Renal pelvis (tissue), 4 donors: ENCODE measurements around the gene MIPEP. TPM values are rescaled to one million over a fixed set of nuclear protein-coding genes. Genes with fewer than 3 reads are reported as not detected.

Experiments
- DNase-seq: peaks from one replicate; pipeline ENCODE4 v3.0.0-alpha.2; 2013
- polyA plus RNA-seq, 3 donors: library from polyadenylated mRNA; unstranded; fragments of 120-200 nt; gene quantifications; one replicate each; pipeline ENCODE4 v1.2.1, GENCODE V29; 2013; ENCODE audit not compliant: insufficient read length in 3 of 3

MIPEP gene
- polyA plus RNA-seq, 3 donors, result 27.0 to 28.6 (median 28.0) TPM

DNA sequence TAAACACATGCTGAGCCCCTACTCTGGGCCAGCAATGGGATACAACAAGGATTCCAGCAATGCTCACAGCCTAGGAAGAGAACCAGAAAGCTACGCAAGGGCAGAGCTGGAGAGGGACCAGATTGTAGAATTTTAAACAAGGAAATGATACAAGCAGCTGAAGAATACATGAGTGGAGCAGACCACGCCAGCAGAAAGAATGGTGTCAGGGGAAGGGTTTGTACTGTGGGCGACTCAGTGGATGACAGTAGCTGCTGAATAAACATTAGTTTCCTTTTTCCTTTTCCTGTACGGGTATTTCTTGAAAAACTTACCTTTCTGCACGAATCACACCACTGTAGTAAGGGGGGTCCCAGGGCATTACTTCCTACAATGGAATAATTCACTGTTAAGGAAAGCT is 30.7 kb downstream of the MIPEP start:
- no peak for DNase-seq

DNA sequence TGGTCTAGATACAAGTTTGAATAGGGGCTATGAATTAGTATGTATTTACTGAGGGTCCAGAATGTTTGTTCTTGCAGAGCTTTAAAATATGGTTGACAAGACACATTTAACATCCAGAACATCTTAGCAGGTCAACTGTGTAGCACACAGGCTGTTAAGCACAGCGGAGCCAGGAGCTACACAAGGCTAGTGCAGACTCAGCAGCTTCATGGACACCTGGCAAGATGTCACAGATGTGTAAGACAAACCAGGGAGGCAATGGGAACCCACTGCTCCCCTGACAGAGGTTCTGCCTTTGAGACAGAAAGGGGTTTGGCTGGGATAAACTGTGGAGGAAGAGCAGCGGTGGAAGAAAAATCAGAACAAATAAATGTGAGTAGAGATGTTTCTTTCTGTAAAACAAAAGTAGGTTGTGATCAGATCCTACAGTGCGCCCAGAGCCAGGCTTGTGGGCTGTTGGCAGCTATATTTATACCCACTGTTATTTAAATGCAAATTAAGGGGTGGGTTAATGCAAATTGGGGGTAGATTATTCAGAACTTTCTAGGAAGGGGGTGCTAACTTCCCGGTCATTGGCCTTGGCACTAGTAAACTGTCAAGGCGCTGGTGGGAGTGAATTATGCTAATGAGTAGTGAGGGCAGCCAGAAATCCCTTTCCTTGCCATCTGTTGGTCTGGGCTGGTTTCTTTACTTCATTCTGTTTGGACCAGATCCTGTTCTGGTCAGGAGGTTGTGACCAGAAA is 33.0 kb downstream of the MIPEP start:
- DNase-seq, result no peak

DNA sequence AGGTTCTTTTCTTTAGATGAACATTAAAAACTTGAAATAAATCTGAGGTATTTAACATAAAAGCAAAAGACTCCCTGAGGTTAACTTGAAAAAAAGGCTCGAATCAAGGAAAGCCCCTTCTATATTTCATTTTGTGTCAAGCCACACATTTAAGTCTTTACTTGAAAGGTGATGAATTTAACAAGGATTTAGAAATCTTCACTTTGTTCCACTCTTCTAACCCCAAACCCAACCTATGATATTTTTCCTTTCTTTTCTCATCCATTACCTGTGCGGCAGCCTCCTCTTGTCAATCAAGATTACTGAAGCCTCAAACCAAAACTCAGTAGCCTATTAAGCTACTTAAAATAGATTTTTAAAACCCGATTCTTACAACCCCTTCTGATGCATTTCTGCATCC is 33.8 kb downstream of the MIPEP start:
- DNase-seq, result no peak

DNA sequence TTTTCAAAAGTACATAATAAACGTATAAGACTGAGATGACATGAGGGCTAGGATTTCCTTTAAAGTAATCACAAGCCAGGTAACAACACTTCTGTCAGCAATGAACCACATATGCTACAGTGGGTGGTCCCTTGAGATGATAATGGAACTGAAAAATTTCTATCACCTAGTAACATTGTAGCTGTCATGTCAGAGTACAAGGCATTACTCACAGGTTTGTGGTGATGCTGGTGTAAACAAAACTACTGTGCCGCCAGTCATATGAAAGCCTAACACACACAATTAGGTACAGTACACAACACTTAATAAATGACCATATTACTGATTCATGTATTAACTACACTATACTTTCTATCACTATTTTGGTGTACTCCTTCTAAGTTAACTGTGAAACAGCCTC is 36.8 kb downstream of the MIPEP start:
- no peak for DNase-seq

DNA sequence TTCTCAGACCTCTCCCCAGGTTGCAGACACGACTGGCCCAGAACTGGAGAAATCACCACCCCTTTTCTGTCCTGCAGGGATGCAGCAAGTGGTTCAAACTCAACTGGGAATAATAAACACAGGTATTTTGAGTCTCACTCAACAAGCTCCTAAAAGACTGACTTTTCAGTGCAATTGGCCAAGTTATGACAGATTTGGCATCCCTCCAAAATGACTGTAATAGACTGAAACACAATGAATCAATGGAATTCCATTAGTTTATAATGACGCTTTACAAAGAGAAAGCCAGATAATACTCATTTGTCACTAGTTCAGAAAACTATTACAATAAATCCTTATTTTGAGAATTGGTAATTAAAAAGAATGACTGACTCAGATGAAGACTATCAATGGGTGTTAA is 38.1 kb downstream of the MIPEP start:
- no peak for DNase-seq

DNA sequence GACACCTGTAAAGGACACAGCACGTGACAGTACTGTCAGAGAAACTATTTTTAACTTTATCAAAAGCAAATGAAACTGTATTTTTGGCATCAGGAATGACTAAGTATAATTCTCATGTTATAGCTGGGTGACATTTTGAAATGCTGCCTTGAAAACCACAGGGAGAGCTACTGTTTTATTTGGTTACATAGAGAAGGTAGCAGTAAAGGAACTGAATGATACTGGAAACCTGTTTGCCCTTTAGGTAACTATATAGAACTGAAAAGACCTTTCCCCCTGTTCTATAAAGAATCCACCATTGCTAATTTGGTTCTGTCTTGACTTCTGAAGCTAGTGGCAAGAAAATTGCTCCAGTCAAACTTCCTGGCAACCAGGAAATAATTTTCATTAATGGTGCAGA is 39.1 kb downstream of the MIPEP start:
- DNase-seq, result no peak

DNA sequence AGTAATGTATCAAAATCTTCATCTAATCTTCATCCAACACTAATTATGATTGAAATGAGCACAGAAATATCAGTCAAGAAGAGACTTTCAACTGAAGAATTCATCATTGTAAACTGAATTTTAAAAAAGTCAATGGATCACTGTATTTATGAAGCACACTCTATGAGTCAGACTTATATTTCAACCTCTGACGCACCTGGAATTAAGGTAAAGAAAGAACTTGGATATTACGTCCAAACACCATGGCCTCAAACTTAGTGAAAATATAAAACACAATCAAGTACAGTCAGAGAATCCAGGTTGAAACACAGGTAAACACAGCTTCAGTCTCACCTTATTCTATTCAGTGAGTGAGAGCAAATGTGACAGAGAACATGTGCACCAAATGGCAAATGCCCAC is 39.5 kb downstream of the MIPEP start:
- DNase-seq, result no peak

DNA sequence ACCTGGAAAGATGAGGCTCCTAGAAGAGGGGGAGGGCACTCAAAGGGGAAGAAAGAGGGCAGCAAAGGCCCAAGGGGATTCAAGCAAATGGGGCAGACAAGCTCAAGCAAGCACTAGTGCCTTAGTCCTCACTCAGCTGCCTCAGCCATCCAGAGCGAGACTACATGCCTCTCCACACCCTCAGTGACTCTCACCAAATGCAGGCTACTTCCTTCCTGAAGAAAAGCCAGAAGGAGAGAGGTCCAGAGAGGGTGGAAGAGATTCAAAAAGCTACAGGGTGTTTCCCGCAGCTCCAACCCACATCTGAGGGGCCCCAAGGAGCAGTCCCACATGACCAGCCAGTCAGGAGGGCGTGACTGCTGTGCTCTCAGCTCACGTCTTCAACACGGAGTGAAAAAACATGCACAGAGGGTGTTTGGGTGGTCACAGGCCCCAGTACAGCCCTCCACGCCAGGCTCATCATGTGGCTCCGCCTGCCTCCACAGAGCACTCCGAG is 40.5 kb downstream of the MIPEP start:
- DNase-seq, result no peak

DNA sequence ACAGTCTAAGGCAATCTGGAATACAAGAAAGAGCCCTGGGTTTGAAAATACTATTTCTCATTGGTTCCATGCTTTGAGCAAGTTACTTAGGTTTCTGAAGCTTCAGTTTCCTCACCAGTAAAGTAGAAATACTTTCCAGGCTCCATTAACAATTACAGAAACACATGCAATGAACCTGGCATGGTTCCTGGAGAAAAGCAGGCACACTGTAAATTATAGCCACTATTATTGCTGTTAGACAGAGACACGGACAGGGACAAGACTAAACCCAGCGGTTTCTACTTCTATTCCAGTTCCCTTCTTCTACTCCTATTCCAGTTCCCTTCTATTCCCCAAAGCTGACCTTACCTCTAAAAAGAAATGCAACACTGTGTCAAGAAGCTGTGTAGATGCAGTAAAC is 41.2 kb downstream of the MIPEP start:
- DNase-seq, result no peak

DNA sequence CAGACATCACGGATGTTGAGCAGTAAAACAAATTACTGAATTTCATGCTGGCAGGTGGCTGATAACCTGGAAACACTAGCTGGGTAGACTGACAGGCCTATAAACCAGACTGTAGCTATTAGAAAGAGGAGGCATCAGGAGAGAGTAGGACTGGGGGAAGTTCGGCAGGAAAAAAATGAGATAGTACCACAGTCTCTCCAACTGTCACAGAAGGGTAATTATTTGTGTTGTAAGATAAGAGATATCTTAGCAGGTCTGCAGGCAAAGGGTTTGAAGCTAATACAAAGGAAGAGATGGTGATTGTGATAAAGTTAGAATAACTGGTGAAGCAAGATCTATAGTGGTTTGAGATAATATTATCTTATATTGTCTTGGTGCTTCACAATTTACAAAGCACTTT is 41.7 kb downstream of the MIPEP start:
- DNase-seq, result no peak

DNA sequence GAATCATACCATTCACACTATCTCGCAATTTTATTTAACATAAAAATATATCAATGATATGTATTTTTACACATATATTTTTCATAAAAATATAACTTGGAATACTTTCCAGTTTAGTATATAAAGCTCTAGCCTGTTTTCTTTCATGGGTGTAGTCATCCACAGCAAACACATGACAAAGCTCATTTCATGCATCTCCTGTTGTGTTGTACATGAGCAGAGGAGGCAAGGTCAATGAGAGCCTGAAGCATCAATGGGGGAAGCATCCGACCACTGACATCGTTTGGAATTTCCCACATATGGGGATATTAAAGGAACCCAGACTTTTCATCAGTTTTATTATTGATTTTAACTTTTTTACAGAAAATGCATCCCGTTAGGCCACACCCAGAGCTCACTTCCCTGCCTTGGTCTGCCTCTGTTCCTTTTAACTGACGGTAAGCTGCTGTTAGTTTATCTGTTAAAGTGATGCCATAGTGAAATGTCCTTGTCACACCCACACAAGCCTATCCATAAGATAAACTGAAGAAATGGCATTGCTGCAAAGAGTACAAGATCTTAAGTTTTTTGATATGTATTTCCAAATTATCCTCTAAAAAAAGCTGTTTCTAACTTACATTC is 44.0 kb downstream of the MIPEP start:
- DNase-seq, result no peak

DNA sequence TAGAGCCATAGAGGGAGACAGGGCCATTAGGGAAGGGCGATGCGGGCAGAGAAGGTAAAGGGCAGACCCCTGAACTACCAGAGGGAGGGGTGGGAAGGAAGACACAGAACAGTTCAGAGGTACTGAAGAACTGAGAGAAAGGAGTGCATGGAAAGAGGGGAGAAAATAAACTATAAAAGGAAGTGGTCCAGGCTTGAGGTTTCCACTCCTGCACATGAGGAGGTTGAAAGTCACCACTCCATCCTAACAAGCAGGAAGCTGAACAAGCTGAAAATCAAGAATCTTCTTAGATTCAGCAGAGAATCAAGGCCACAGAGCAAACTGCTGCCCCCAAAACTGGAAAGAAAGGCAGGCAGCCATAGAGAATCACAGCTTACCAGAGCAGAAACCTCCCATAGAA is 45.1 kb downstream of the MIPEP start:
- DNase-seq, result no peak

DNA sequence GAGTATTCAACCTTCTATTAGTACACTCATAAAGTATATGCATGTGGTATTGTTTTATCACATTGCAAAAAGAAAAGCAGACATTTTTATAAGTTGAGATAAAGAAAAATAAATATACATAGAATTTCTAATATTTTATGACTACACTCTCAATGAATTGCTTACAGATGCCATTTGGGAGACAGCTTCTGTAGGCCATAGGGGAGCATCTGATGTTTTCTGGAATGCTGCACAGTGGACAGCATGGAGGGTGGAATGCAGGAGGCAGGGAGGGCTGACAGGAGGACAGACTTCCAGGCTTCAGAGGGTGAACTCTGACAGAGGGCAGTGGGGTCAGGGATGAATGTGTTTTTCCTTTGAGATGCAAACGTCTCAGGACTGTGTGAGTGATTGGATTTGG is 45.8 kb downstream of the MIPEP start:
- DNase-seq, result no peak

DNA sequence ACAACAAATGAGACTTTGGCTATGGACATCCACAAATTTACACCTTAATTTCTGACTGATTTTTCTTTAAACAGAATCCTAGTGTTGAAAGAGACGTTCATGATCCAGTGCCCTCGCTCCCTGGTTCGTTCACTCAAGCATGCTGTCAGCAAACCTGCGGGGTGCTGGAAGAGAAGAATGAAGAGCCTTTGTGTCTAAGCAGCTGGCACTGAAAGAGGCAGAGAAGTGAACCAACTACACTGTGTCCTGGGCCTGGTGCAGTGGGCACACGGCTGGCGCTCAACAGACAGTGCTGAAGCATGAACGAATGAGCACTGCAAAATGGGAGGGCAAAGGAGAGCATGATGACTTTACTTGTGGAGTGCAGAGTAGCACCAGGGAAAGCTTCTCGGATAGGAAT is 46.8 kb downstream of the MIPEP start:
- DNase-seq, result no peak

DNA sequence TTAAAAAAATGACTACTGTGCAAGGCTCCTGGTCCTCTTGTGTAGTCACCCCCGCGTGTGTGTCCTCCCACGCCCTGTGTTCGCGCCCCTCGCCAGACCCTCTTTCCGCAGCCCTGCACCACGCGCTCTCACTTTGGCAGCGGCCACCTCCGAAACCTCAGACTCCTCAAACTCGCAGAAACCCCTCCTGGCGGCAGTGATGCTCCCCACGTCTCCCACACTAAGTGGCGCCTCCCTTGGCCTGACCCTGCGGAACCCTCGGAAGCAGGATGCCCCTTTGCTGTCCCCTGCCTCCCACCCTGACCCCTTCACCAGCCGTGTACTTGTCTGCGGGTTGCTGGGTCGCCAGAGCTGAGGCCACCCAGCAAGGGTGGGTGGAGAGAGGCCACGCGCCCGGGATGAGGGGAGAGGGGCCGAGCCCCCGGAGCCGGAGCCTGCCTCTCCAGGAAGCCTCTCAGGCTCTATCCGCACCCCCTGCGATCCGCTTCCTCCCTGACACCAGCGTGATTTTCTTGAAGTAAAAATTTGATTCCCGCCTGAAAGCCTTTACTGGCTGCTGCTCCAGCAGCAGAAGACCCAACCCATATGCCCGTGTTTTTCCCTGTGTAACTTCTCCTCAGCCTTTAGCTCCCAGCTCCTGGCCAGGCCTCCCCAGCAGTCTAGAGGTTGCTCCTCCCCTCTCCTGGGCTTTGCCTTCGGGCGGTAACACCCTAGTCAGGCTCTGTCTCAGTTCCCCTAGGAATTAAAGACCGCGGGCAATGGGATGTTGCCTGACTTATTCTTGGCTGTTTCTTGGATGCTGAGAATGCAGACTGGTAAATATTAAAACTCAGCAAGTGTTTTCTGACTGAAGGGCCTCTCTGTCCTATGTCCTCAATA is 55.2 kb downstream of the MIPEP start:
- DNase-seq, result no peak

DNA sequence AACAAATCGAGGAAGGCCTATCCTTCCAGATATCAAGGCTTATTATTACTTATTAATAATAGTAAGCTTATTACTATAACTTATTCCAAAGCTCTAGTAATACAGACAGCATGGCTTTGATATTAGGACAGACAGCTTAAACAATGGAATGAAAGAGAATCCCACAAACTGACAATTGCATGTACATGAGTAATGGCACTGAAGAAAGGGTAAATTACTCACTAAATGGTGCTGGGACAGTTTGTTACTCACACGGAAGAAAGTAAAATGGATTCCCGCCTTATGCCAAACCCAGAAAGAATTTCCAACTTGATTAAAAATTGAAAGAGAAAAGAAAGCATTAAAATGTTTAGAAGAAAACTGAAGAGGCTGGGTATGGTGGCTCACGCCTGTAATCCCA is 60.3 kb downstream of the MIPEP start:
- no peak for DNase-seq

DNA sequence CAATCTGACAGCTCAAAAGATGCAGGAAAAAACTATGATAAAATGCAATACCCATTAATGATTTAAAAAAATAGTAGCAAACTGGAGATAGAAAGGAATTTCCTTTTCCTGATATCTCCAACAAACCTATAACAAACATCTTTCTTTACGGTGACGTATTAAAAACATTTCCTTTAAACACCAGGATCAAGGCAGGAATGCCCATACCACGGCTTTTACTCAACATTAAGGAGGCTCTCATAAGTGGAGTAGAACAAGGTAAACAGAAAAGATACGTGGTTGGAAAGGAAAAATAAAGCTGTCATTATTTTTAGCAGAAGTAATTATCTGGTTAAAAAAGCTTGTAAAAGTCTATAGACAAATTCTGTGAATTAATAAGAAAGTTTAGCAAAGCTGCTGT is 61.1 kb downstream of the MIPEP start:
- DNase-seq, result no peak

DNA sequence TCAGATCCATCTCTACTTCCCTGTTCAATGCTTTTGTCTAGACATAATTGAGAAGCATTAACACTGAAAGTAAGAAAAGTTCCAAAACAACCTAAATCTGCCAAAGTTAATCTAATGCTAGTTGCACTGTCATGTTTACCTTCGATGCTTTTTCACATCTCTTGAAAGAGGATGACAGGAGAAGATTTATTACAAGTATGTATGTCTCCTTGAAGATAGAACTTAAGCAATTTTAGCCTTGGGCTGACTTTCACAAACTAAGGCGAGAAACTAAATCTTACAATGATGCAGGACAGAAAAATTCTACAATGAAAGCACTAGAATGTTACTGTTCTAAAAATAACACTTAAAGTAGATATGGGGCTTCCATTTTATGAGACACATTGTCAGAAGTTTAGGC is 64.0 kb downstream of the MIPEP start:
- DNase-seq, result no peak

DNA sequence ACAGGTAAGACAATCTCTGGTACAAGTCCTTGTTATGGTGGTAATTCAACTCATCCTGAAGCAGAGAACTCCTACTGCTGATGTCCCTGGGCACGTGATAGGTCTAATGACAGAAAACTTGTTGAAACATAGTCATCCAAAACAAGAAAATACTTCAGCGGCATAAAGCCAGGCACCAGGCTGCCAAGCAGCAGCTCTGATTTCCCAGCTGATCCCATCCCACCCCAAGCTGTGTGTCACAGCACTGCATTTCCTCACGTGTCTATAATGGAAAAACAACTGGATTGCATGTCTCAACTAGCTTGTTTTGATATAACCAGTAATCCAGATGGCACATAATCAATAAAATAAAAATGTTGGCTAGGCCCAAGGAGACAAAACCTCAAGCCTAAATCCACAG is 64.8 kb downstream of the MIPEP start:
- DNase-seq, result no peak

DNA sequence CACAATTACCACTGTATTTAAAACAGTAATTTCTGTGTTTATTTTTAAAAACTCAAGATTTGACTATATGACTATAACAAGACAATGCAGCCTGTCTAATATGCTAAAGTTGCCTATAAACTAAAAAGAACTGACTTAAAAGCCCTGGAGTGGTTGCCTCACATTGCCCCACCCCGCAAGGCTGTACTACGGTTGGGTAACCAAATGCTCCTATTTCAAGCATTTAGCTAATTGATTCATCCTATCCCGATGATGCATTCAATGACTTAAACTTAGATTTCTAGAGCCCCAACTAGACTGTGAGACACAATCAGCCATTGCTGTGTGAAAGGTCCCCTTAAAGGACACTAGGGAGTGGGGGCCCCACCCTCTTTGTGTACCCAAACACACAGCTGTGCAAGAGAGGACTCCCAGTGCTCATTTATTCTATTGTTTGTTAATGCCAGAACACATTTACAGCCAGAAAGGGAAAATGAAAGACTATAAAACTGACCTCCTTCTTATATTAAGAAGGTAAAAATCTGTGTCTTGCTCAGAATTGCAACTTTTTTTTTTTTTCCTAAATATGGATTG is 66.9 kb downstream of the MIPEP start:
- no peak for DNase-seq

DNA sequence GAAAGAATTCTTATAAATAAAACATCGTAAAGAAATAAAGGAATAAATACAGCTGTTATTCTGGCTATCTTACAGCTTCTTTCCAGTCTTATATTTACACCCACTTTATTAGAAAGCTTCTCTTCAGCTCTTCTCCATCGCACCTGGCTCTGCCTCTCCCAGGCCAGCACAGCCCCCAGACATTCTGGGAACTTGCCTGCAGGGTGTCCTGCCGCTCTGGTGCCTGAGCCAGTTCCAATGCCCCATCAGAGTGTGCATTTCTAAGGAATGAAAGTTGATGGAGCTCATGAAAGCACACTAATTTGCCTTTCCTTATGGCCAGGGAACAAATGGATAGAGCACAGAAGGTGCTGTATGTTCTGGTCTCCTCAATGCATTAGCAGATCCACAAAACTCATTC is 68.7 kb downstream of the MIPEP start:
- no peak for DNase-seq

DNA sequence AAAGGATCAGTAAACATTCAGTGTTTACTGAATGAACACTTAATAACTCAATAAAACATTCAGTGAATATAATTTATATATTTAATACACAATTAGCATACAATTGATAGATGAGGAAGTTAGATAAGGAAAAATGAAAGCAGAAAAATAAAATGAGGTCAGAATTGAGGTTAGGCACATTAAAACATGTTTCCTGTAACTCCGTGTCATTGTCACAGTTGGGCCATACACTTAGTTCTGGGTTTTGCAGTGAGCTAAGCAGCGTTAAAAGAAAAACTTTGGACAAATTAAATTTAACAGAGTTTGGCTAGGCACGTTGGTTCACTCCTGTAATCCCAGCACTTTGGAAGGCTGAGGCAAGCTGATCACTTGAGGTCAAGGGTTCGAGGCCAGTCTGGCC is 71.4 kb downstream of the MIPEP start:
- no peak for DNase-seq

DNA sequence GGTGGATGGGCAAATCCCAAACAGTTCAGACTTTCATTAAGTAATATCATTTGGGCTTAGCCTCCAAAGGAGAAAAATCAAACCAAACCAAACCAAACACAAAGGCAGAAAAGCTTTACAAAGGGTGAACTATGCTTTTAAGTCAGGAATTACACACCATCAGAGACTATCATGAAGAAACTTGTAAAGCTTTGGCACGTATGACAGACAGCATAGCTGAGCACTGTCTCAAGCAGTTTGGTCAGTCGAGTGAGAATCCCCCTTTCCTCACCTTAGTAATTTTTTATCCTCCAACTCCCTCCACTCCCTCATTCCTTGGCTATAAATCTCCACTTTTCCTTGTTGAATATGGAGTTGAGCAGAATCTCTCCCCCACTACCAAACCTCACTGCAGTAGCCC is 72.1 kb downstream of the MIPEP start:
- no peak for DNase-seq
